WTC11 (cell line): ENCODE measurements around the gene COPA. TPM values are rescaled to one million over a fixed set of nuclear protein-coding genes. Genes with fewer than 3 reads are reported as not detected.

Source experiments
- ATAC-seq: fragments of 200-7000 bp; cut with Tn5 transposase; 2 replicates; pipeline ENCODE4 v1.10.0; 2021; ENCODE audit warnings: mild to moderate bottlenecking, moderate library complexity
- CTCF ChIA-PET: fragments of 300-600 bp; sonication (Branson Sonifier 250); formaldehyde crosslinking; loops from one replicate; lab custom pipeline; 2021; ENCODE audit warnings: antibody characterized with exemption; lab: Charles Lee
- POLR2A ChIA-PET: fragments of 350-600 bp; sonication (Branson Sonifier 250); formaldehyde crosslinking; loops from one replicate; lab custom pipeline; 2021; ENCODE audit warnings: antibody characterized with exemption; lab: Charles Lee
- DNase-seq: peaks from one replicate; pipeline ENCODE4 v3.0.0; 2021; ENCODE audit warnings: low spot score
- H3K27ac Mint-ChIP-seq: 2 replicates; pipeline ENCODE4 v1.8.0; 2021; ENCODE audit warnings: mixed read lengths
- H3K27me3 Mint-ChIP-seq: 2 replicates; pipeline ENCODE4 v1.8.0; 2021; ENCODE audit warnings: low read depth, mild to moderate bottlenecking, moderate library complexity, mixed read lengths
- H3K36me3 Mint-ChIP-seq: 2 replicates; pipeline ENCODE4 v1.8.0; 2021; ENCODE audit warnings: mixed read lengths
- H3K4me1 Mint-ChIP-seq: 2 replicates; pipeline ENCODE4 v1.8.0; 2022; ENCODE audit warnings: mixed read lengths
- H3K4me3 Mint-ChIP-seq: 2 replicates; pipeline ENCODE4 v1.8.0; 2021; ENCODE audit warnings: mild to moderate bottlenecking, moderate library complexity, mixed read lengths
- H3K9me3 Mint-ChIP-seq: 2 replicates; pipeline ENCODE4 v1.8.0; 2021; ENCODE audit warnings: mixed read lengths
- ATF6 ChIP-seq: sonication (generic); formaldehyde crosslinking; IDR thresholded peaks from 2 replicates; pipeline ENCODE4 v1.8.1; 2023; ENCODE audit warnings: mild to moderate bottlenecking, missing genetic modification reagents
- CBFB ChIP-seq: sonication (generic); formaldehyde crosslinking; IDR thresholded peaks from 2 replicates; pipeline ENCODE4 v1.8.1; 2022; ENCODE audit warnings: mild to moderate bottlenecking, low read depth, missing genetic modification reagents
- E2F1 ChIP-seq: sonication (generic); formaldehyde crosslinking; IDR thresholded peaks from 2 replicates; pipeline ENCODE4 v1.8.0; 2022; ENCODE audit warnings: mild to moderate bottlenecking, missing genetic modification reagents
- FOXK1 ChIP-seq: sonication (generic); formaldehyde crosslinking; IDR thresholded peaks from 2 replicates; pipeline ENCODE4 v1.8.0; 2022; ENCODE audit warnings: mild to moderate bottlenecking, moderate library complexity, missing genetic modification reagents
- FOXP4 ChIP-seq: sonication (generic); formaldehyde crosslinking; IDR thresholded peaks from 2 replicates; pipeline ENCODE4 v1.8.0; 2022; ENCODE audit warnings: mild to moderate bottlenecking, missing genetic modification reagents
- JAZF1 ChIP-seq: fragments of 250-450 bp; sonication (Bioruptor Pico); IDR thresholded peaks from 2 replicates; pipeline ENCODE4 v1.9.0; 2021; ENCODE audit warnings: moderate library complexity, mild to moderate bottlenecking, inconsistent platforms
- MAX ChIP-seq: sonication (generic); formaldehyde crosslinking; IDR thresholded peaks from 2 replicates; pipeline ENCODE4 v1.8.0; 2022; ENCODE audit warnings: mild to moderate bottlenecking, missing genetic modification reagents
- MLX ChIP-seq: sonication (generic); formaldehyde crosslinking; IDR thresholded peaks from 2 replicates; pipeline ENCODE4 v1.8.1; 2023; ENCODE audit warnings: mild to moderate bottlenecking, missing genetic modification reagents, moderate library complexity
- NFE2L1 ChIP-seq: sonication (generic); formaldehyde crosslinking; IDR thresholded peaks from 2 replicates; pipeline ENCODE4 v1.8.1; 2023; ENCODE audit warnings: missing genetic modification reagents
- RELA ChIP-seq: sonication (generic); formaldehyde crosslinking; IDR thresholded peaks from 2 replicates; pipeline ENCODE4 v1.8.1; 2022; ENCODE audit warnings: missing genetic modification reagents, mild to moderate bottlenecking, borderline replicate concordance
- STAT6 ChIP-seq: sonication (generic); formaldehyde crosslinking; conservative IDR thresholded peaks from 2 replicates; pipeline ENCODE4 v1.8.1; 2023; ENCODE audit warnings: mild to moderate bottlenecking, low read depth, missing genetic modification reagents, moderate library complexity
- TEAD1 ChIP-seq: sonication (generic); formaldehyde crosslinking; IDR thresholded peaks from 2 replicates; pipeline ENCODE4 v1.8.0; 2022; ENCODE audit warnings: mild to moderate bottlenecking, missing genetic modification reagents
- TP53 ChIP-seq: sonication (generic); formaldehyde crosslinking; IDR thresholded peaks from 2 replicates; pipeline ENCODE4 v1.8.1; 2023; ENCODE audit warnings: mild to moderate bottlenecking, missing genetic modification reagents
- ZNF263 ChIP-seq: sonication (generic); formaldehyde crosslinking; IDR thresholded peaks from 2 replicates; pipeline ENCODE4 v1.8.1; 2022; ENCODE audit warnings: low read depth, mild to moderate bottlenecking, moderate library complexity, missing genetic modification reagents
- ZNF416 ChIP-seq: fragments of 250-450 bp; sonication (Bioruptor Pico); IDR thresholded peaks from 2 replicates; pipeline ENCODE4 v1.9.0; 2021; ENCODE audit warnings: mild to moderate bottlenecking, inconsistent platforms
- ZNF512 ChIP-seq: sonication (generic); formaldehyde crosslinking; IDR thresholded peaks from 2 replicates; pipeline ENCODE4 v1.8.1; 2022; ENCODE audit warnings: missing genetic modification reagents, borderline replicate concordance
- total RNA-seq: library from RNA; stranded (reverse); gene quantifications from 3 replicates; pipeline ENCODE4 v1.2.3, GENCODE V29; 2021

The COPA gene
- total RNA-seq, 1 experiment from 2014 or later, result 126 TPM

- peak; percentile 47; the same call in 1 of the 2 replicates for TF ChIP-seq CBFB (CRISPR knock-in tag)
- peak; percentile 62 for TF ChIP-seq MAX (CRISPR knock-in tag)
- TF ChIP-seq TEAD1 (CRISPR knock-in tag), result 0 out of 2 replicates have a peak, but pooled peaks have one; percentile 33
- TF ChIP-seq FOXK1, result 0 out of 2 replicates have a peak, but pooled peaks have one; percentile 16
Measured at GRCh38 chr1:160375788-160376524, 32.9 kb upstream of the COPA start (continued).

- H3K4me3 Mint-ChIP-seq, result peak overlapping the region; percentile 48
Measured at GRCh38 chr1:160374306-160375110, 31.5 kb upstream of the COPA start.

More at GRCh38 chr1:160374306-160375110, 31.5 kb upstream of the COPA start:
- no peaks in the 10 kb centered on the region for H3K27me3 Mint-ChIP-seq
- no peak overlapping the region for H3K27ac Mint-ChIP-seq
- H3K4me1 Mint-ChIP-seq, result peaks cover 40% of the 10 kb centered on the region
- ATAC-seq, result peak; percentile 43
- no peaks in the 10 kb centered on the region for H3K36me3 Mint-ChIP-seq
- ChIA-PET CTCF (interaction anchor here (0.7 to 8.3 kb wide), 16 partner anchors 11 to 289 kb away, joined by 3 to 199 read pairs (median 14); partner anchors contain the start of genes COPA, NCSTN, NHLH1 and VANGL2), POLR2A (interaction anchor here (0.5 to 3.0 kb wide), 8 partner anchors 8 to 67 kb away, joined by 3 to 14 read pairs (median 4); partner anchors contain the start of gene NHLH1)
- no peaks in the 10 kb centered on the region for H3K9me3 Mint-ChIP-seq
- no peak for TF ChIP-seq ZNF416 (CRISPR knock-in tag)
- peak; percentile 72; the same call in 1 of the 2 replicates for TF ChIP-seq ZNF263
- no peak for TF ChIP-seq NFE2L1 (CRISPR knock-in tag)
- no peak for TF ChIP-seq ZNF512 (CRISPR knock-in tag)
- TF ChIP-seq FOXP4, result no peak
- no peak for TF ChIP-seq STAT6
- no peak for TF ChIP-seq JAZF1 (CRISPR knock-in tag)
- TF ChIP-seq ATF6 (CRISPR knock-in tag), result no peak
- TF ChIP-seq MAX (CRISPR knock-in tag), result peak; percentile 7; the same call in 1 of the 2 replicates
- TF ChIP-seq E2F1, result no peak
- TF ChIP-seq TP53 (CRISPR knock-in tag), result no peak
- no peak for TF ChIP-seq MLX (CRISPR knock-in tag)
- TF ChIP-seq RELA (CRISPR knock-in tag), result no peak
- TF ChIP-seq, all 79 proteins: peak for 2
- peak; percentile 50 for DNase-seq
